Left ventricle myocardium inferior (tissue), 1 donor: ENCODE data around the gene BANK1. TPM values are rescaled to one million over a fixed set of nuclear protein-coding genes. Genes with fewer than 3 reads are reported as not detected.

Experiments
- DNase-seq: peaks from one replicate; pipeline ENCODE4 v3.0.0-alpha.2; 2020
- H3K27ac ChIP-seq: fragments of 200-600 bp; replicated peaks from 2 replicates; pipeline ENCODE4 v1.8.0; 2021
- H3K27me3 ChIP-seq: fragments of 200-600 bp; 2 replicates; pipeline ENCODE4 v1.8.0; 2021; ENCODE audit warnings: low read depth
- H3K36me3 ChIP-seq: fragments of 200-600 bp; 2 replicates; pipeline ENCODE4 v1.8.0; 2021
- H3K4me1 ChIP-seq: fragments of 200-600 bp; 2 replicates; pipeline ENCODE4 v1.8.0; 2021
- H3K4me3 ChIP-seq: fragments of 200-600 bp; 2 replicates; pipeline ENCODE4 v1.8.0; 2021; ENCODE audit warnings: mild to moderate bottlenecking, moderate library complexity
- H3K9me3 ChIP-seq: fragments of 200-600 bp; replicated peaks from 2 replicates; pipeline ENCODE4 v1.8.0; 2021
- CTCF ChIP-seq: fragments of 200-600 bp; IDR thresholded peaks from 2 replicates; pipeline ENCODE4 v1.8.0; 2021; ENCODE audit warnings: antibody characterized with exemption, mild to moderate bottlenecking, borderline replicate concordance
- intact Hi-C: fragments of 100-400 bp; cut with micrococcal nuclease; formaldehyde crosslinking; loops from one replicate; pipeline ENCODE4 v1.11.0; 2022
- total RNA-seq: library from RNA; stranded (reverse); fragmentation: NEBNext Ultra II Directional; extraction: Animal tissue kit (Norgen Biotek cat#: 25700); gene quantifications from one replicate; pipeline ENCODE4 v1.2.1, GENCODE V29; 2021
- donor health status: DM: no; HTN: yes; CAD: no; lungs with severe emphysema.

BANK1 gene
- total RNA-seq, 1 donor from 2014 or later: 0.08 TPM

- Histone ChIP-seq H3K9me3 (peaks cover 8% of the 10 kb centered on the region), H3K27ac (no peak overlapping the region), H3K4me1 (no peaks in the 10 kb centered on the region), H3K4me3 (no peak overlapping the region), H3K36me3 (no peaks in the 10 kb centered on the region), H3K27me3 (peaks cover 9% of the 10 kb centered on the region)
- DNase-seq: no peak
- TF ChIP-seq CTCF: no peak
- intact Hi-C loops: no loop called here
Measured at GRCh38 chr4:101784957-101785356, 5.6 kb upstream of the BANK1 start.

- H3K9me3 ChIP-seq: peaks cover 8% of the 10 kb centered on the region
- no peak for TF ChIP-seq CTCF
- H3K27ac ChIP-seq: no peak overlapping the region
- no peak for DNase-seq
- H3K4me3 ChIP-seq: no peak overlapping the region
- H3K4me1 ChIP-seq: peaks cover 1% of the 10 kb centered on the region
- H3K36me3 ChIP-seq: no peaks in the 10 kb centered on the region
- intact Hi-C loops: no loop called here
- H3K27me3 ChIP-seq: peaks cover 14% of the 10 kb centered on the region
Measured at GRCh38 chr4:101785486-101785885, 5.0 kb upstream of the BANK1 start.

- Histone ChIP-seq H3K4me1 (peaks cover 6% of the 10 kb centered on the region), H3K27ac (no peak overlapping the region), H3K36me3 (no peaks in the 10 kb centered on the region), H3K9me3 (peaks cover 8% of the 10 kb centered on the region), H3K27me3 (peaks cover 36% of the 10 kb centered on the region), H3K4me3 (no peak overlapping the region)
- no peak for TF ChIP-seq CTCF
- intact Hi-C loops: no loop called here
- DNase-seq: no peak
Measured at GRCh38 chr4:101787701-101788316, 2.7 kb upstream of the BANK1 start.

GRCh38 chr4:101791182-101791558 is 640 bp downstream of the BANK1 start:
- Histone ChIP-seq H3K9me3 (peaks cover 8% of the 10 kb centered on the region), H3K4me3 (peak overlapping the region; percentile 62)
- no peak for TF ChIP-seq CTCF

GRCh38 chr4:101792056-101792590 is 1.6 kb downstream of the BANK1 start:
- intact Hi-C loops: no loop called here
- no peaks in the 10 kb centered on the region for H3K36me3 ChIP-seq
- no peak for TF ChIP-seq CTCF
- no peak for DNase-seq
- H3K9me3 ChIP-seq: peaks cover 3% of the 10 kb centered on the region
- no peak overlapping the region for H3K27ac ChIP-seq
- H3K4me1 ChIP-seq: peaks cover 6% of the 10 kb centered on the region
- H3K4me3 ChIP-seq: no peak overlapping the region
- peaks cover 42% of the 10 kb centered on the region for H3K27me3 ChIP-seq

More at GRCh38 chr4:101791182-101791558, 640 bp downstream of the BANK1 start:
- Histone ChIP-seq H3K36me3 (no peaks in the 10 kb centered on the region), H3K27me3 (peaks cover 42% of the 10 kb centered on the region), H3K27ac (no peak overlapping the region), H3K4me1 (peaks cover 6% of the 10 kb centered on the region)
- DNase-seq: no peak
- intact Hi-C loops: no loop called here
